NCI-H446 (cell line): Measurements from ENCODE around the gene USP6.
"Not testable (repeated sequence)": the region's sequence is repeated elsewhere in the genome, so short reads cannot be mapped to it uniquely, and the experiment has no call there.

ENCODE experiments used
- DNase-seq, 2 experiments: peaks; one replicate each; lab custom pipeline; 2025; lab: John Stamatoyannopoulos, UW

Gene USP6

DNA sequence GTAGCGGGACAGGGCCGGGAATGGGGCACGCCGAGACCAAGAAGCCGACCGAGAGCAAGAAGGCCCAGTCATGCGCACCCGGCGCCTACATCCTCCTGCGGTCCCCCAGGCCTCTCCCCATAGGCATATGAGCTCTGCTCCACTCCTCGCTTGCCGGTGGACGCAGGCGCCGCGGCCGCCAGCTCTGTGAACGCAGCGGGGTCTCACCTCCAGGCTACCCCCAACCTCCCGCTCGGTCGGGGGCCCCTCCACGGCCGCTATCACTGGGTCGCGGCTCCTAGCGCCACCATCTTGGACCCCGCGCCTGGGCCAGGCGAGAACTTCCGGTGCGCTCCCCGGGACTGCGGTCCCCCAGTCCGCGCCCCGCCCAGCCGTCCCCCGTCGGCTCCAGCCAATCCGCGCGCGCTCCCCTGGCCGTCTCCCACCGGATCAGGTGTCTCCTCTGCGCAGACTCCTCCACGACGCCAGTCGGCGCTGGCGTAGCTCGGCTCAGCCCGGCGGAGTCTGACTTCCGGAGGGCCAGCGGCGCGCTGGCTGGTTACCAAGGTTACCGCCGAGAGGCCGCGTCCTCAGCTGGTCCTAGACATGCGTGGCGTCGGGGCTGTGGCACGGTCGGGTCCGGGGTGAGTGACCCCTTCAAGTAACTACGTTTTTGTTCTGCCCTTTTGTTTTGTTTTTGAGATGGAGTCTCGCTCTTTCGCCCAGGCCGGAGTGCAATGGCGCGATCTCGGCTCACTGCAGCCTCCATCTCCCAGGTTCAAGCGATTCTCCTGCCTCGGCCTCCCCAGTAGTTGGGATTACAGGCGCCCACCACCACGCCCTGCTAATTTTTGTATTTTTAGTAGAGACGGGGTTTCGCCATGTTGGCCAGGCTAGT, 75.9 kb downstream of the USP6 start, which contains the start of gene ZNF594:
Gene ZNF594, minus strand, starts transcription at position 328 of the 877 bp plus-strand sequence. CDS start 7,612 bp downstream, outside the sequence.
- peak; percentile 84 to 97 for DNase-seq

DNA sequence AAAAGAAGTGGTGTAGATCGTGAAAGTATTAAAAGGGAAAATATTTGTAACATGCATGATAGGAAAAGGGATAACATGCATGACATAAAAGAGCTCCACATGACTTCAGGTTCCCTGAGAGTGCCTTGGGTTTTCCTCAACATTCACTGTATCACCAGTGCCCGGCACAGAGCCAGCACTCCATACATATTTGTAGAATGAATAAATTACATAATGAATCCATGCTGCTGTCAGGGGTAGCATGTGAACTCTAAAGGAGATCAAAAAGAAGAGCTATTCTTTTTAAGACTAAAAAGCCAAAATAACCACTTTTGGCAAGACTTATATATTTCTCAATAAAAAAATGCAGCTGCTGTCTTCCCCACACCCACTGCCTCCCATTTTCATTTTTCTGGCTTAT, 78.5 kb downstream of the USP6 start:
- DNase-seq, result no peak

DNA sequence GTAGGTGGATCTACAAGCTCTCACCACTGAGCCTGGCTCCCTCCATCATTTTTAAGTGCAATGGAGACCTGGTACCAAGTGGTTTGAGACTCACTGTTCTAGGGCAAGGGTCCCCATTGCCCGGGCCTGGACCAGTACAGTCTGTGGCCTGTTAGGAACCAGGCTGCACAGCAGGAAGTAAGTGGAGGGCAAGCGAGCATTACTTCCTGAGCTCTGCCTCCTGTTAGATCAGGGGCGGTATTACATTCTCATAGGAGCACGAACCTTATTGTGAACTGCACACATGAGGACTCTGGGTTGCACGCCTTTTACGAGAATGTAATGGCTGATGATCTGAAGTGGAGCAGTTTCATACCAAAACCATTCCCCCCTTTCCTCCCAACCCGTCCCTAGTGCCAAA, 82.6 kb downstream of the USP6 start:
- no peak for DNase-seq

DNA sequence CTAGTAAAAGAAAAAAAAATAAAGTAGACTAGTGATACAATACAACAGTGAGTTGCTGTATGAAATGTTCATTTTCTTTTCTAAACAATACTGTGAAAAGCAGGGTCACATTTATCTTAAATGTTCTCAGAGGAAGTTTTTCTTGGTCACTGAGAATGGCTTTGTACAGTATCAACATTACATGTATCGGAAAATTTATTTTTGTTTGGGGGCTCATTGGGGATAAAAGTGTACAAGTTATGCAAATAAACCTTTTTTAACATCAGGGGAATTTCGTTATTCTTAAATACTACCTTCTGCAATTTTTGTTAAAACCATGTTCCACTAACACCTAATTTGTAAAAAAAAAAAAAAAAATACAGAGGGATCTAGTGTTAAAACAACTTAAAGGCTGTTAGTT, 84.5 kb downstream of the USP6 start:
- no peak for DNase-seq

DNA sequence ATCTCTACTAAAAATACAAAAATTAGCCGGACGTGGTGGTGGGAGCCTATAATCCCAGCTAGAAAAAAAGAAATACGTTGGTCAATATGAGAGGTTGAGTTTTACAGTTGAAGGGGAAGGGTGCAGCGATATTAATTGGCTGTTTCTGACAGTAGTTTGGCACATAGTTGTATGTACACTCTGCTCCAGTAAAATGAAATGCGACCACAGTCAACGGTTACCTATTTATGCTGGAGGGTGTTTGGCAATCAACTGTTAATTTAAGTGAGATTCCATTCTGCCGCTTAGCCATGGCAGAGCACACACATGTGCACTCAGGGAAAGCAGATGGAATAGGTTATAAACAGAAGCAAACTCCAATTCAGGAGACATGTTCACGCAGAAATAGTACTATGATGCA, 85.2 kb downstream of the USP6 start:
- DNase-seq, result no peak

DNA sequence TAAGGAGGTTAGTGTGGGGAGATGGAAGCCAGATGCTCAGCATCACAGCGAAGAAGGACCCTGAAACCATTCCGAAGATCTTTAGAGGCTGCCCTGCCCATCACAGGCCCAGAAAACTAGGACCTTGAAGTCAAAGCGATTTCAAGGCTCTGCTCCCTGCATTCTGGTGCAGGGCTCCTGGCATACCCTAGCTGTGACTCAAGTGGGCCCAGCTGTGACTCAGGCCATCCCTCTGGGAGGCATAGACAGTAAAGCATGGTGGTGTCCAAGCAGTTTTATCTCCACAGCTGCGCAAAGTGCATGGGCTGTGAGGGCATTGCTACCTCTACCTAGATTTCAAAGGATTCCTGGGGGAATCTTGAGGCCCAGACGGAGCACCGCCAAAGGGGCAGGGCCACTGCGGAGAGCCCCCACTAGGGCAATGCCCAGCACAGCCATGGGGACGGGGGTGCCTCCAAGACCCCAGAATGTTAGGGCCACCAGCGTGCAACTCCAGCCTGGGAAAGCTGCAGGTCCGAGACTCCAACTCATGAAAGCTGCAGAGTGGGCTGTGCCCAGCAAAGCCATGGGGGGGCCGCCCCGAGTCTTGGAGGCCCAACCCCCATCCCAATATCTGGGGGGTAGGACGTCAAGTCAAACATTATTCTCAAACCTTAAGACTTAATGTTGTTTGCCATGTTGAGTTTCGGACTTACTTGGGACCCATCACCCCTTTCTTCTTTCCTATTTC, 87.5 kb downstream of the USP6 start:
- DNase-seq, result no peak

DNA sequence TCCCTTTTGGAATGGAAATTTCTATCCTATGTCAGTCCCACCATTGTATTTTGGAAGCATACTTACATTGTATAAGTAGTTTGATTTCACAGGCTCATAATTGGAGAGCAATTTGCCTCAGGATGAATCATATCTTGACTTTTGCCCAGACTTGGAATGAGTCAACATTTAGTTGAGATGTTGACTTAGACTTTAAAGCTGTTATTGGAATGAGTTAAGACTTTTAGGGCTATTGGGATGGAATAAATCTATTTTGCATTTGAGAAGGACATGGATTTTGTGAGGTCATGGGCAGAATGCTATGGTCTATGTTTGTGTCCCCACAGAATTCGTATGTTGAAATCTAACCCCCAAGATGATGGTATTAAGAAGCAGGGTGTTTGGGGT, 88.1 kb downstream of the USP6 start:
- no peak for DNase-seq

DNA sequence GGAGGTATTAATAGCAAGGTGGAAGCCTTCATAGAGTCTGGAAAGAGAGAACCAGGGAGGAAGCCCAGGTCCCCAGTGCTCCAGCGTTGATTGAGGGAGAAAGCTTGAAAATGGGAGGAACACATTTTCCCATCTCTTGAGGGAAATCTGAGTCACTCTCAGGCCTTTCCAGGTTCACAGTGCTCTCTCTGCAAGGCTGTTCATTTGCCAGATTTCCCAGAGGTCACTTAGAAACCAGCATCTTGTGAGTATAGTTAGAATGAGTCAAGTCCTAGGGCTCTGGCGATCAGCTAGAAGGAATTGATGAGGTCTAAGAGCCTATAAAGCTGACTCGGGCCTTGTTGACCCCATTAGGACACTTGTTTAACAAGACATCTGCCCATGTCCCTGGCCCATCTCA, 93.6 kb downstream of the USP6 start:
- DNase-seq, result no peak

DNA sequence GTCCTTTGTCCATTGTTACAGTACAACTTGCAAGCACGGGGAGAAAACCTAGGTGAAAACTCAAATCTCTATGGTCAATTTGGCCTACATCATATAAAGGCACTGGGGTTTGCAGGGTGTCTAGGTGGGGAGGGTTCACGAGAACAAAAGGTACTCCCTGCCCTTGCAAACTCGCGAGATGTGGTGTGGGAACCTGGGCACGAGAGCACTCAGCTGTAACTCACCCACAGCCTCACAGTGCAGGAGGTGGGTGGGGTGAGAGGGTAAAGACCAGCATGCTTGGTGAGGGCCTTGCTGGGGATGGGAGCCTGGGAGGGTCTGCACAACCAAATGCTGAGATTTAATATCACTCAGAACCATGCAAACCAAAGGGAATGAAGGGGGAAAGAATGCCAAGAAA, 94.3 kb downstream of the USP6 start:
- no peak for DNase-seq

DNA sequence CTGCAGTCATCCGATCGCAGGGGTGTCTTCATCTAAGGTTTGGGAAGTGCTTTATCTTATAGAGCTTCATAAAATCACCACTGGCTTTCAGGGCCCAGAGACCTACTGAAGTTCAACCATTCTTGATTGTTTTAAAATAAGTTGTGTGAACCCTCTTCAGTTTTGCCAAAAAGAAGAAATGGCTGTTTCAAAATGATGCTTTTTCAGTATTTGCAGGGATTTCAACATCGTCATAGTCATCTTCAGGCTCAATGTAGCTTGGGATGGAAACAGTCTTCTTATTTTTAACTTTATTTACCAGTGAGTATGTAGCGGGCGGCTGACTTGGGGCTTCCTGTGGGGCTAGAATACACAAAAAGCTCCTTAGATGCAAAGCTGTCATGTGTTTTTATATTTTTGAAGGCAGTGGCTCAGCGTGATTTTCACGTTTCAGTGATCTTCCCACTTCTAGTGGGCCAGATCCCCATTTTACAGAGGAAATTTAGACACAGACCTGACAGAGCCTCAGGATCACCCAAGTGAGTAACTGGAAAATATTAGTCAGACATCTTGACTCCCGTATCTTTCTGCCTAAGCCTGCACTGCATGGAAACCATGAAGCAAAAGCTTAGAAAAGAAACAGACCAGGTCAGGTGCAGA, 94.9 kb downstream of the USP6 start:
- no peak for DNase-seq

DNA sequence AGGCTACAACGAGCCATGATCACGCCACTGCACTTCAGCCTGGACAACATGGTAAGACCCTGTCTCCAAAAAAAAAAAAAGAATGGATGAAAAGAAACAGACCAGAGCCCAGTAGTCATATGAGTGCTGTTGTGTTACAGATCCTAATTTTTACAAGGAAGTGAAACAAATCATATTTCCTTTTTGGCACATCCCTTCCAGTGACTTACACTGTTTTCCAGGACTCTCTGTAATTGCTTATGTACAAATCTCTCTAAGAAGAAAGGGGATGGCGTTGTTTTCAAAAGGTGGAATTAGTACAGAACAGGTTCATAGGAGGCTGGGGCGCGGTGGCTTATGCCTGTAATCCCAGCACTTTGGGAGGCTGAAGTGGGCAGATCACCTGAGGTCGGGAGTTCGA, 95.6 kb downstream of the USP6 start:
- no peak for DNase-seq

DNA sequence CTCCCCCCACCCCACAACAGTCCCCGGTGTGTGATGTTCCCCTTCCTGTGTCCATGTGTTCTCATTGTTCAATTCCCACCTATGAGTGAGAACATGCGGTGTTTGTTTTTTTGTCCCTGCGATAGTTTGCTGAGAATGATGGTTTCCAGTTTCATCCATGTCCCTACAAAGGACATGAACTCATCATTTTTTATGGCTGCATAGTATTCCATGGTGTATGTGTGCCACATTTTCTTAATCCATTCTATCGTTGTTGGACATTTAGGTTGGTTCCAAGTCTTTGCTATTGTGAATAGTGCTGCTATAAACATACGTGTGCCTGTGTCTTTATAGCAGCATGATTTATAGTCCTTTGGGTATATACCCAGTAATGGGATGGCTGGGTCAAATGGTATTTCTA, 101.7 kb downstream of the USP6 start:
- DNase-seq, result not testable (repeated sequence)

DNA sequence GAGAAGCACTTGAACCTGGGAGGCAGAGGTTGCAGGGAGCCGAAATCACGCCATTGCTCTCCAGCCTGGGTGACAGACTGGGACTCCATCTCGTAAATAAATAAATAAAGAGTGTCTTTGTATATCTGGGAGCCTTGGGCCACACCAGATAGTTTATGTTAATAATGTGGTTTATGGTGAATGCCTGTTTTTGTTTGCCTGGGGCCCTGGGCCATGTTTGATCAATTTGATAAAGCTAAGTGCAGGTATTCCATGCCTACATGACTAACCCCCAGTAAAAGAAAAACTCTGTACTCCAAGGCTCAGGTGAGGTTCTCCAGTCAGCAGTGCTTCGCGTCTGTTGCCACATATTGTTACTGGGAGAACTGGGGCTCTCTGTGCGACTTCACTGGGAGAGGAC, 103.7 kb downstream of the USP6 start:
- no peak for DNase-seq

DNA sequence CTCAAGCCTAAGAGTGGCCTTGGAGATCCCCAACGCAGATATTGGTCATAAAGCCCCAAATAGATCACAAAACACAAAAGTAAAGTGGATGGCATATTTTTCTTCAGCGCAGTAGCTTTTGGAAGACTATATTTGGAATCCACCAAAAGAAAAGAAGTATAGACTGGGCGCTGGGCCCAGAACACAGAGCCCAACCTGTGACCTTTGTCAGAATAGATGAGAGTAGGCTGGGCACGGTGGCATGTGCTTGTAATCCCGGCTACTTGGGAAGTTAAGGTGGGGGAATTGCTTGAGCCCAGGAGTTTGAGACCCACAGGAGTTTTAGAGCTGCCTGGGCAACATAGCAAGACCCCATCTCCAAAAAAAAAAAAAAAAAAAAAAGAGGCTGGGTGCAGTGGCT, 104.2 kb downstream of the USP6 start:
- no peak for DNase-seq

DNA sequence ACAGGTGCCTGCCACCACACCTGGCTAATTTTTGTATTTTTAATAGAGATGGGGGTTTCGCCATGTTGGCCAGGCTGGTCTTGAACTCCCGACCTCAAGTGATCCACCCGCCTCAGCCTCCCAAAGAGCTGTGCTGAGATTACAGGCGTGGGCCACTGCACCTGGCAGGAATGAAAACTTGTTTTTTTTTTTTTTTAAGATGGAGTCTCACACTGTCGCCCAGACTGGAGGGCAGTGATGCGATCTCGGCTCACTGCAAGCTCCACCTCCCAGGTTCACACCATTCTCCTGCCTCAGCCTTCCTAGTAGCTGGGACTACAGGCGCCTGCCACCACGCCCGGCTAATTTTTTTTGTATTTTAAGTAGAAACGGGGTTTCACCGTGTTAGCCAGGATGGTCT, 106.1 kb downstream of the USP6 start:
- DNase-seq, result not testable (repeated sequence)
